ENCODE data around the gene ST7.

- no peak for TF ChIP-seq EZH2 (IDR thresholded peaks at IDR 0.05; ENCODE audit: borderline replicate concordance, insufficient read depth, low read depth, low read length, poor library complexity, severe bottlenecking)
- no peak for TF ChIP-seq CTCF (IDR thresholded peaks at IDR 0.05)
Observed at GRCh38 chr7:117062300-117062699, 109.0 kb downstream of the ST7 start.
